Ectodermal cell (in vitro differentiated cells): ENCODE measurements around the gene TAF4B.
"Not testable (repeated sequence)": the region's sequence is repeated elsewhere in the genome, so short reads cannot be mapped to it uniquely, and the experiment has no call there.

Source experiments
- H3K27ac ChIP-seq: 2 replicates; pipeline ENCODE4 v1.7.0; 2013; ENCODE audit warnings: mild to moderate bottlenecking, low read depth, low read length; ENCODE audit not compliant: insufficient read depth, poor library complexity, severe bottlenecking
- H3K27me3 ChIP-seq: 2 replicates; pipeline ENCODE4 v1.7.0; 2013; ENCODE audit warnings: mild to moderate bottlenecking, low read length; ENCODE audit not compliant: insufficient read depth, control insufficient read depth, poor library complexity, severe bottlenecking
- H3K36me3 ChIP-seq: one replicate; pipeline ENCODE4 v1.7.0; 2013; ENCODE audit warnings: low read length; ENCODE audit not compliant: control insufficient read depth, insufficient read depth
- H3K4me1 ChIP-seq: one replicate; pipeline ENCODE4 v1.7.0; 2013; ENCODE audit warnings: low read length; ENCODE audit not compliant: control insufficient read depth, insufficient read depth
- H3K4me3 ChIP-seq: 2 replicates; pipeline ENCODE4 v1.7.0; 2013; ENCODE audit warnings: low read depth, low read length, control low read depth; ENCODE audit not compliant: insufficient read depth
- H3K9me3 ChIP-seq: 2 replicates; pipeline ENCODE4 v1.7.0; 2013; ENCODE audit warnings: mild to moderate bottlenecking, low read length, moderate library complexity; ENCODE audit not compliant: control insufficient read depth
- WGBS, 2 experiments: methylation state at CpG; one replicate each; pipeline ENCODE4 v1.1.7; 2013; ENCODE audit warnings: missing lambda C conversion rate in 2 of 2; 5-methylcytosine and 5-hydroxymethylcytosine counted together

The TAF4B gene

DNA sequence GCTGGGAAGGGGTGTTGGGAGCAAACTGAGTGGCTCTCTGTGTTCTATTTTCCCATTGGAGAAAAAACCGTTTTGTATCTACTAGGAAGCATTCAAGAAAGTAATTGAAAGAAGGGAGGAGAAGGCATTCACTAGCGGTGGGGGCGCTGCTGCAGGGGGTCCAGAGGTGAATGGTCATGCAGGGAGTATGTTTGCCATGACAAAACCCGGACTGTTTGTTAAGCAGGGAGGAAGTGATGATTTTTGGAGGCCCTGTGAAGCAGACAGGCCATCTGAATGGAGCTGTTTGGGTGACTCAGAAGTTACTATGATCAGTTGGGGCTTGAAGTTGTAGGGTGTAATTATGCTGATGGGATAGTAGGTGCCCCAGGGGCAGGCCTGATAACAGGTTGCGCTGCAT, 7.0 kb downstream of the TAF4B start:
- peaks cover 8% of the 10 kb centered on the region for H3K27me3 ChIP-seq
- H3K27ac ChIP-seq = no peak overlapping the region
- peaks cover 6% of the 10 kb centered on the region for H3K4me1 ChIP-seq
- no peak overlapping the region for H3K4me3 ChIP-seq
- 4 to 5% methylated on average over 5 of the region's 5 CpGs for WGBS, 2 experiments
- H3K36me3 ChIP-seq = no peaks in the 10 kb centered on the region
- no peaks in the 10 kb centered on the region for H3K9me3 ChIP-seq

DNA sequence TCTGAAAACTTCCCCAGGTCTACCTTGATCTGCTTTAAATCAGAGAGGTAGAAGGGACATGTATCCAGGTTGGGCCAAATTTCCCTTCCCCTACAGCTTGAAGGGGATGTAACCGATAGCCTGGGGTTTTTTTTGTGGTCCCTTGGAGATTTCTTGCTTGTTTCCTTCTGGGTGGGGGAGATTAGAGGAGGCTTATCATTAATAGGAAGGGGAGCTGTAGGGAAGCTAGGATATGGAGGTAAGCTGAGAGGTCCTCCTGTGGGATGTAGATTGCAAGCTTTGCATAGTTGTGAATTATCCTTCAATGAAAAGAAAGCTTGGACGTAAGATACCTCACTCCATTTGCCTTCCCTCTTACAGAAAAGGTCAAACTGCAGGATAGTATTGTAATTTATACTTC, 11.1 kb downstream of the TAF4B start:
- WGBS, 2 experiments = 73 to 74% methylated on average over 1 to 2 of the region's 2 CpGs
- not testable (repeated sequence) for H3K27me3 ChIP-seq, H3K36me3 ChIP-seq, H3K4me3 ChIP-seq, H3K9me3 ChIP-seq, H3K27ac ChIP-seq, H3K4me1 ChIP-seq

GRCh38 chr18:26238718-26239117, 12.5 kb downstream of the TAF4B start:
- not testable (repeated sequence) for H3K36me3 ChIP-seq, H3K4me3 ChIP-seq, H3K9me3 ChIP-seq, H3K27me3 ChIP-seq, H3K4me1 ChIP-seq, H3K27ac ChIP-seq
- 84 to 92% methylated on average over 3 to 4 of the region's 4 CpGs for WGBS, 2 experiments

- not testable (repeated sequence) for H3K9me3 ChIP-seq, H3K4me3 ChIP-seq, H3K27me3 ChIP-seq, H3K4me1 ChIP-seq, H3K27ac ChIP-seq, H3K36me3 ChIP-seq
- 94 to 95% methylated on average over 2 of the region's 4 CpGs for WGBS, 2 experiments
Measured at GRCh38 chr18:26242392-26242791, 16.1 kb downstream of the TAF4B start.

DNA sequence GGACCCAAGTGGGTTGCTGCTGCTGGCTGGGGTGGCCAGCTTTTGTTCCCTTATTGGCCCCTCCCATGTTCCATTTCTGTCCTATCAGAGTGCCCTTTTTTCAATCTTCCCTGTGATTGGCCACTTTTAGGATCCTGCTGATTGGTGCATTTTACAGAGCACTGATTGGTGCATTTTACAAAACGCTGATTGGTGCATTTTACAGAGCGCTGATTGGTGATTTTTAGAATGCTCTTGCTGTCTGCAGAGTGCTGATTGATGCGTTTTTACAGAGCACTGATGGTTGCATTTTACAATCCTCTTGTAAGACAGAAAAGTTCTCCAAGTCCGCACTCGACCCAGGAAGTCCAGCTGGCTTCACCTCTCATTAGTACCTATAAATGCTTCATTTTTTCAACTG, 19.2 kb downstream of the TAF4B start:
- H3K36me3 ChIP-seq, H3K27ac ChIP-seq, H3K4me1 ChIP-seq, H3K4me3 ChIP-seq, H3K27me3 ChIP-seq, H3K9me3 ChIP-seq: not testable (repeated sequence)
- WGBS, 2 experiments = 87% methylated on average over 5 of the region's 5 CpGs

GRCh38 chr18:26252411-26252810, 26.2 kb downstream of the TAF4B start:
- Histone ChIP-seq H3K4me1 (no peaks in the 10 kb centered on the region), H3K4me3 (no peak overlapping the region), H3K9me3 (no peaks in the 10 kb centered on the region), H3K27me3 (no peaks in the 10 kb centered on the region), H3K27ac (no peak overlapping the region), H3K36me3 (no peaks in the 10 kb centered on the region)
- 95 to 98% methylated on average over 2 to 3 of the region's 3 CpGs for WGBS, 2 experiments

DNA sequence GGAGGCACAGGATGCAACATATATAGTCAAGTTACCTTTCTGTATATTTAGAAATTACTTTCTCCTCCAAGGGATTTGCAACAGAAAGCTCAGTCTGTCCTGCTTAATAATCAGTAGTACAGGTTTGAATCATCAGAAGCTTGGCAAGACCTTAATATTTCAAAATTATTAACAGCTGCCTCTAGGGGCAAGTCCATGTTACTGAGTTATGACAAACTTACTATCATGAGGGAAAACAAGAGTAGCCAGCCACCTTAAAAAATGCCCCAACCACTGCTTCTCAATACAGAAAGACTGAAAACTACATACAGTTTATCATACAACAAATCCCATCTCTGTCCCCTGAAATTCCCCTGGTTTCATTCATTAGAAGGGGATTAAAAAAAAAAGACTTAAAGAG, 28.6 kb downstream of the TAF4B start:
- not testable (repeated sequence) for H3K27ac ChIP-seq, H3K4me1 ChIP-seq, H3K9me3 ChIP-seq, H3K36me3 ChIP-seq, H3K27me3 ChIP-seq, H3K4me3 ChIP-seq

- Histone ChIP-seq H3K27me3 (no peaks in the 10 kb centered on the region), H3K27ac (no peak overlapping the region), H3K36me3 (no peaks in the 10 kb centered on the region), H3K9me3 (no peaks in the 10 kb centered on the region), H3K4me1 (no peaks in the 10 kb centered on the region), H3K4me3 (no peak overlapping the region)
- WGBS, 2 experiments = 91% methylated on average over 14 of the region's 14 CpGs
Measured at GRCh38 chr18:26255695-26256622, 29.7 kb downstream of the TAF4B start.

GRCh38 chr18:26258711-26259110, 32.5 kb downstream of the TAF4B start:
- H3K4me1 ChIP-seq = no peaks in the 10 kb centered on the region
- no peaks in the 10 kb centered on the region for H3K36me3 ChIP-seq
- no peak overlapping the region for H3K4me3 ChIP-seq
- H3K27ac ChIP-seq = no peak overlapping the region
- H3K9me3 ChIP-seq = no peaks in the 10 kb centered on the region
- 100% methylated on average over 3 of the region's 3 CpGs for WGBS, 2 experiments
- no peaks in the 10 kb centered on the region for H3K27me3 ChIP-seq

DNA sequence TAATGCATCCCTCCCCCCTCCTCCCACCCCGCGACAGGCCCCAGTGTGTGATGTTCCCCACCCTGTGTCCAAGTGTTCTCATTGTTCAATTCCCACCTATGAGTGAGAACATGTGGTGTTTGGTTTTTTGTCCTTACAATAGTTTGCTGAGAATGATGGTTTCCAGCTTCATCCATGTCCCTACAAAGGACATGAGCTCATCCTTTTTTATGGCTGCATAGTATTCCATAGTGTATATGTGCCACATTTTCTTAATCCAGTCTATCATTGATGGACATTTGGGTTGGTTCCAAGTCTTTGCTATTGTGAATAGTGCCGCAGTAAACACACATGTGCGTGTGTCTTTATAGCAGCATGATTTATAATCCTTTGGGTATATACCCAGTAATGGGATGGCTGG, 33.2 kb downstream of the TAF4B start:
- H3K27me3 ChIP-seq, H3K27ac ChIP-seq, H3K36me3 ChIP-seq, H3K4me1 ChIP-seq, H3K4me3 ChIP-seq, H3K9me3 ChIP-seq: not testable (repeated sequence)
- WGBS, 2 experiments = 83 to 93% methylated on average over 2 of the region's 4 CpGs

- Histone ChIP-seq H3K4me3 (no peak overlapping the region), H3K27me3 (no peaks in the 10 kb centered on the region), H3K4me1 (no peaks in the 10 kb centered on the region), H3K36me3 (no peaks in the 10 kb centered on the region), H3K27ac (no peak overlapping the region), H3K9me3 (no peaks in the 10 kb centered on the region)
- 94 to 97% methylated on average over 4 of the region's 4 CpGs for WGBS, 2 experiments
Measured at GRCh38 chr18:26262156-26262555, 35.9 kb downstream of the TAF4B start.
